ENCODE measurements around the gene CCR8.
"Not testable (repeated sequence)": the region's sequence is repeated elsewhere in the genome, so short reads cannot be mapped to it uniquely, and the experiment has no call there.

CCR8 gene

DNA sequence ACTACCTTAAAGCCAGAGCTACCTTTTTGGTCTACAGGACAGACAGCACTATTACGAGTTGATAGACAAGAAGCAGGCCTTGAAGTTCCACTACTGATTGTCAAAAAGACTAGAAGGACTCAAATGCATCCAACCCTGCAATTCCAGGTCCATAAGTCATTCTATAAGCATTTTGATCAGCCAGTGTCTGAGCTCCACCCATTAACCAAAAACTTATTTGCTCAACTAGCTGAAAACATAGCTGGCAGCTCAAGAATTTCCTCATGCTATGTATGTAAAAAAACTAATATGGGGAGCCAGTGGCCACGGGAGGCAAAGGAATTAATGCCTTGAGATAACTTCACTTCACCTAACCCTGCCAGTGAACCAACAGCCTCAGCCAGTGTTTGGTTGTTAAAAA, 21.6 kb downstream of the CCR8 start:
- not testable (repeated sequence) for DNase-seq

DNA sequence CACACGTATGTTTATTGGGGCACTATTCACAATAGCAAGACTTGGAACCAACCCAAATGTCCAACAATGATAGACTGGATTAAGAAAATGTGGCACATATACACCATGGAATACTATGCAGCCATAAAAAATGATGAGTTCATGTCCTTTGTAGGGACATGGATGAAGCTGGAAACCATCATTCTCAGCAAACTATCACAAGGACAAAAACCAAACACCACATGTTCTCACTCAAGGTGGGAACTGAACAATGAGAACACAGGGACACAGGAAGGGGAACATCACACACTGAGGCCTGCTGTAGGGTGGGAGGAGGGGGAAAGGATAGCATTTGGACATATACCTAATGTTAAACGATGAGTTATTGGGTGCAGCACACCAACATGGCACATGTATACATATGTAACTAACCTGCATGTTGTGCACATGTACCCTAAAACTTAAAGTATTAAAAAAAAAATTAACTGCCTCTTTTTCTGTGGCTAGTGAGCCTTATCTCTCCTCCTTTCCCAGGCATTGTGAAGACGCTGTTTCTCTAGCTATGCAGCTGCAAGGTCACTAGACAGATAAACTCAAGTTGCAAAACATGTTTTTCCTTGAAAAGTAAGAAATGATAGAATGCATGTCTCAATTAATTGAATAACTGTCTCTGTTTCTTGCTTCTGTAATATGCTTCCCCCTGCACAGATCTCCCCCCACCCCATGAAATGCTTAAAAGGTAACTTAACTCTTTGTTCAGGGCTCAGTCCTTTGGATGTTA, 23.8 kb downstream of the CCR8 start:
- DNase-seq, result not testable (repeated sequence)

DNA sequence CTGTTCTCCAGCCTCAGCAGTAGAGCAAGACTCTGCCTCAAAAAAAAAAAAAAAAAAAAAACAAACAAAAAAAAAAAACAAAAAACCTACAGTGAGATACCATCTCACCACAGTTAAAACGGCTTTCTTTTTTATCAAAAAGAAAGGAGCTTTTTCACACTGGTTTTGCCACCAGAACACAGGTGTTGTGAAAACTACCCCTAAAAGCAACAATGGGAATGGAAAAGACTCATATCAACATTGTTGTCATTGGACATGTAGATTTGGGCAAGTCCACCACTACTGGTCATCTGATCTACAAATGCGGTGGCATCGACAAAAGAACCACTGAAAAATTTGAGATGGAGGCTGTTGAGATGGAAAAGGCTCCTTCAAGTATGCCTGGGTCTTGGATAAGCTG, 28.8 kb downstream of the CCR8 start:
- no peak for DNase-seq

DNA sequence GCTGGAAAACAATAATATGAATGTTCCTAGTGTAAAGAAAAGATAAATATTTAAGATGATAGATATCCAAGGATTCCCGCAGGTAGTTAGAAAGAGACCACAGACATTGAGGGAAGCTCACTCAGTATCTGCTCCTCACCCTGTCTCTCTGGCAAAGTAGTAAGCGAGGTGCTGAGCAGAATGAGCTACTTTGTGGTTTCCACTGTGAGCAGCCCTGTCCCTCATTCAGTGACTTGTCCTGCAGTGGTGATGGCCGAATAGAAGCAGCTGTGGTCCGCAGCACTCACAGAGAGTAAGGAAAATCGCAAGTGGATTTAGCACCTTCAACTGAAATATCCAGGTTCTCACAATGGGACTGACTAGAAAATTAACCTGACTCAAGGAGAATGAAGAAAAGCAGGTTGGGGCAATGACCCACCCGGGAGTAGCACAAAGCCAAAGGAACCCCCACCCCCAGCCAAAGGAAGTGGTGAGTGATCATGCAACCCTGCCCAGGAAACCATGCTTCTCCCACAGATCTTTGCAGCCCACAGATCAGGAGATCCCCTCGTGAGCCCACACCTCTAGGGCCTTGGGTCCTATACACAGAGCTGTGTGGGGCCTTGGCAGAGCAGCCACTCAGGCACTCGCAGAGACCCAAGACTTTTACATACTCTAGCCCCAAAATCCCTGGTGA, 31.9 kb downstream of the CCR8 start:
- no peak for DNase-seq

DNA sequence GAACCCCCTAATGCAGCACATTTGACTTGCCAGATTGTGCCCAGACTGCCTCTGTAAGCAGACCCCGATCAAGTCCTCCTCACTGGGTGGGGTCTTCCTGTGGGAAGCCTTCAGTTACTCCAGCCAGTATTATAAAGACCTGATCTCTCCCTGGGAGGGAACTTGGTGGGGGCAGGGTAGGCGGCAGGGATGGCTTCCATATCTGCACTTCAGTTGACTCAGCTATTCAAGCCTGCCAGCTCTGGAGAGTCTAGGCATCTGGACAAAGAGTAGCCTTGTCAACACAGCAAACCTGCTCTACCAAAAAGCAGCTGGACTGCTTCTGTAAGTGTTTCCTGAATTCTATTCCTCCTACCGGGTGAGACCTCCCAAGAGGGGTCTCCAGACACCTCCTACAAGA, 32.7 kb downstream of the CCR8 start:
- no peak for DNase-seq

DNA sequence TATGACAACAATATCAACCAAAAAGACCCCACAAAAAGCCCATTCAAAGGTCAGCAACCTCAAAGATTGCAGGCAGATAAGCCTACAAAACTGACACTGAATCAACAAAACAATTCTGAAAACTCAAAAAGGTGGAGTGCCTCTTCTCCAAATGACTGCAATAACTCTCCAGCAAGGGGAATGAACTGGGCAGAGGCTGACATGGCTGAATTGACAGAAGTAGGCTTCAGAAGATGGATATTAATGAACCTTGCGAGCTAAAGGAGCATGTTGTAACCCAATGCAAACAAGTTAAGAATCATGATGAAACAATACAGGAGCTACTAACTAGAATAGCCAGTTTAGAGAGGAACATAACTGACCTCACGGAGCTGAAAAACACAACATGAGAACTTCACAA, 33.3 kb downstream of the CCR8 start:
- no peak for DNase-seq

DNA sequence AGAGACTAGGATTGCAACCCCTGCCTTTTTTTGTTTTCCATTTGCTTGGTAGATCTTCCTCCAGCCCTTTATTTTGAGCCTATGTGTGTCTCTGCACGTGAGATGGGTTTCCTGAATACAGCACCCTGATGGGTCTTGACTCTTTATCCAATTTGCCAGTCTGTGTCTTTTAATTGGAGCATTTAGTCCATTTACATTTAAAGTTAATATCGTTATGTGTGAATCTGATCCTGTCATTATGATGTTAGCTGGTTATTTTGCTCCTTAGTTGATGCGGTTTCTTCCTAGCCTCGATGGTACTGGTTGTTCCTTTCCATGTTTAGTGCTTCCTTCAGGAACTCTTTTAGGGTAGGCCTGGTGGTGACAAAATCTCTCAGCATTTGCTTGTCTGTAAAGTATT, 40.9 kb downstream of the CCR8 start:
- not testable (repeated sequence) for DNase-seq

DNA sequence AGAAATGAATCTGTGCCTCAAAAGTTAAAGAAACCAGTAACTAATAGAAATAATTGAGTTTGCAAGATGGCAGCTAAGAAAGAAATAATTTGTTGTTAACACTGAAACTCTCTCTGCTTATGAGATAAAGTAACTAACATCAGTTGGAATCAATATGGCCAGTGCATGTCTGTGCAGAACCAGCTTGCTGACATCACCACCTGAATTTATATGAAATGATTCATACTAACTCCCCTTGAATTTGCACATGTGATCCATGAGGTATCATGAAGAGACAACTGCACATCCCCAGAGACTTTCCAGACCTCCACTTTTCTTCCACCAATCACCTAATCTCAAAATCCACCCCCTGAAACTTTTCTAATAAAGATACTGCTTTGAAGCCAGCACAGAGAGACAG, 43.3 kb downstream of the CCR8 start:
- no peak for DNase-seq

DNA sequence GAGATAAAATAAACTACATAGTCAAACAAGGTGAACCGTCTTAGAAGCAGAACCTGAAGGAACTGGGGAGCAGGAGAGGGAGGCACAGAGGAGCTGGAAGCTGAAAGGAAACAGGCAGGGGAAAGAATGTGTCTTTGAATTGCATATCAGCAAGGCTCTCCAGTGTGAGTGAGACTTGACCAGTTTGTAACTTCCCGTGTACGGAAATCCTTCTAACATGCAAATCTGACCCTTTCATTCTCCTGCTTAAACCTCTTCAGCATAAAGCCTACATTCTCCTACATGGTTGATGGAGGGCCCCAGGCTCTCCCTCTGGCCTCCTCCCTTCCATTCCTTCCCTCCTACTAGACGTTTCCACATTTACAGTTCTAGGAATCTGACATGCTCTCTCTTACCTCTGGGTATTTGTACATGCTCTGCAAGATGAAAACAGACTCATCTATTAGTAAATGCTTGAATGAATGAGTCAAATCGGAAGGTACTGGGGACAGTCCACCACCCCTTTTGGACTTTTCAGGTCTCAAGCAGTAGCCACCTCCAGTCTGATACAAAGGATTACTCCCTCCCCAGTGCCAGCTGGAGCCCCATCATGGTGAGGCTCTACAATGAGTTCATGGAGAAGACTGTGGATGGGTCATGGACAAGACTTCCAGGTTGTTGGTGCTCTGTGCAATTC, 47.6 kb downstream of the CCR8 start:
- no peak for DNase-seq

DNA sequence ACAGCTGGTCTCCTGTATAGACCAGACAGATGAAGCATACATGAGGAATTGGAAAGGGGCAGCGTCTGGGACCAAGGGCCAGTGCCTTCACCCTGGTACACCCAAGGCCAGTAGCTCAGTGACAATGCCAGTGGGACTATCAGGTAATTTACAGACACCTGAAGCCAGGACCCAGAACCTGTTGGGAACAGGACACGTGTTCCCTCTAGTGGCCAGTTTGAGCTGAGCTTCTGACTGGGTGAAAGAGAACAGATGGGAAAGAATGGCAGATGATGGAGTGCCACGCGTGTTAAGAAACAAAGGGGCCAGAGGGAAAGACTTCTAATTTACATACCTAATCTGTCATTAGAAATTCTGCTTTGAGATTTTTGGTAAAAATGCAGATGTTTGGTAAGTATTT, 48.6 kb downstream of the CCR8 start:
- no peak for DNase-seq

DNA sequence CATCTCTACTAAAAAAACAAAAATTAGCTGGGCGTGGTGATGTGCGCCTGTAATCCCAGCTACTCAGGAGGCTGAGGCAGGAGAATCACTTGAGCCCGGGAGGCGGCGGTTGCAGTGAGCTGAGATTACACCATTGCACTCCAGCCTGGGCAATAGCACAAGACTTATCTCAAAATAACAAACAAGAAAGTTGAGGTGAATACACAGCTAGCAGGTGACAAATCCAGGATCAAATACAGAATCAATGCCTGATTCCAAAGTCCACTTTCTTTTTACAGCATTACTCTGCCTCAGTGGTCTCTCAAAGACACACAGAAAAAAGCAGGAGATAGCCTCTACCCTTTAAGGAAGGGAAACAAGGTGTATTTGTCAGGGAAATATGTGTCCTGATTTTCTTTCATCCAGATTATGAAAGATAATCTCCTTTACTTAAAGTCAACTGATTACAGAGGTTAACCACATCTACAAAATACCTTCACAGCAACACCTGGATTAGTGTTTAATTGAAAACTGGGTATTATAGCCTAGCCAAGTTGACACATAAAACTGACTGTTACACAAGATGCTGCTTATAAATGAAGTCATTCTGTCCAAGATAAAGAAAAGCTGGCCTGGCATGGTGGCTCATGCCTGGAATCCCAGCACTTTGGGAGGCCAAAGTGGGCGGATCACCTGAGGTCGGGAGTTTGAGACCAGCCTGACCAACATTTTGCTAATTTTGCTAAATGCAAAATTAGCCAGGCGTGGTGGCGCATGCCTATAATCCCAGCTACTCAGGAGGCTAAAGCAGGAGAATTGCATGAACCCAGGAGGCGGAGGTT, 49.7 kb downstream of the CCR8 start:
- DNase-seq, result no peak

DNA sequence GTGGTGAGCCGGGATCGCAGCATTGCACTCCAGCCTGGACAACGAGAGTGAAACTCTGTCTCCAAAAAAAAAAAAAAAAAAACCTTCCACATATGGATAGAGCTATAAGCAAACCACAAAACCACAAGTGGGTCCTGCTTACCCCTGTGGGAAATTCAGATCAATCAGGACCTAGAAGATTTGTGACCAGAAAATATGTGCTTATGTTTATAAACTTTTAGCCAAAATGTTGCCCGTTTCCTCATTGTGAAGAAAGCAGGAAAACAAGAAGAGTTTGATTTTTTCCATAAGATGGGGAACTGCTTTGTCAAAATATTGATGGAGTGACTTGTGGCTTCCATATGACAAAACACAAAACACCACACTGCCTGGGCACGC, 50.3 kb downstream of the CCR8 start:
- DNase-seq, result no peak

DNA sequence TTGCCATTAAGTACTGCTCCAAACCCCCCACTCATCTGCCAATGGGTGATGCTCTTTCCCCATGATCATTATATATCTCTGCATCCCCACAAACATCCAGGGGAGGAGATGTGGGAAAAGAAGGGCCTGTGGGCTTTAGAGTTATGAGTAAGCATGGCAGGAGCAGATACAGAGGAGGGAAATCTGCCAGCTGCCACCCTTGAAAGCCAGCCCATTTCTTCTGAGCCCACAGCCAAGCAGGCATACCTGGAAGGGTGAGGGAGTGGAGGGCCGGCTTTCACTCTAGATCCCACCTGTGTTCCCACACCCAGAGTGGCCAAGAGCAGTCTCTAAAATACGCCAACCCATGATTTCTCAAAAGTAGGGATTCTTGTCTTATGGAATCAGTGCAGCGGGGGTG, 51.9 kb downstream of the CCR8 start:
- no peak for DNase-seq
